Measurements from ENCODE around the gene EIF2AK2. TPM values are rescaled to one million over a fixed set of nuclear protein-coding genes. Genes with fewer than 3 reads are reported as not detected.

The EIF2AK2 gene
- polyA plus RNA-seq, 2 of the 4 experiments (the other 2 are of a cell fraction): 29.8 to 47.2 TPM

DNA sequence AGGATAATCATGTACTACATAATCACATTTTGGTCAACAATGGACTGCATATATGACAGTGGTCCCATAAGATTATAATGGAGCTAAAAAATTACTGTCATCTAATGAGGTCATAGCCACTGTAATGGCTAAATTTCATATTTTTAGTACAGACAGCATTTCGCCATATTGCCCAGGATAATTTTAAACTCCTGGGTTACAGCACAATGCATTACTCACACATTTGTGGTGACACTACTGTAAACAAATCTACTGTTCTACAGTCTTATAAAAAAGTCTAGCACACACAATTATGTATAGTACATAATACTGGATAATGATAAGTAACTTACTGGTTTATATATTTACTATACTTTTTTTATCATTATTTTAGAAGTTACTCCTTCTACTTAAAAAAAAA lies 12.8 kb downstream of the EIF2AK2 start (continued):
- TF ChIP-seq, protein P1, sequence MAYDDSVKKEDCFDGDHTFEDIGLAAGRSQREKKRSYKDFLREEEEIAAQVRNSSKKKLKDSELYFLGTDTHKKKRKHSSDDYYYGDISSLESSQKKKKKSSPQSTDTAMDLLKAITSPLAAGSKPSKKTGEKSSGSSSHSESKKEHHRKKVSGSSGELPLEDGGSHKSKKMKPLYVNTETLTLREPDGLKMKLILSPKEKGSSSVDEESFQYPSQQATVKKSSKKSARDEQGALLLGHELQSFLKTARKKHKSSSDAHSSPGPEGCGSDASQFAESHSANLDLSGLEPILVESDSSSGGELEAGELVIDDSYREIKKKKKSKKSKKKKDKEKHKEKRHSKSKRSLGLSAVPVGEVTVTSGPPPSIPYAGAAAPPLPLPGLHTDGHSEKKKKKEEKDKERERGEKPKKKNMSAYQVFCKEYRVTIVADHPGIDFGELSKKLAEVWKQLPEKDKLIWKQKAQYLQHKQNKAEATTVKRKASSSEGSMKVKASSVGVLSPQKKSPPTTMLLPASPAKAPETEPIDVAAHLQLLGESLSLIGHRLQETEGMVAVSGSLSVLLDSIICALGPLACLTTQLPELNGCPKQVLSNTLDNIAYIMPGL (CRISPR knock-in tag; IDR thresholded peaks at IDR 0.05; ENCODE audit: borderline replicate concordance): no peak

DNA sequence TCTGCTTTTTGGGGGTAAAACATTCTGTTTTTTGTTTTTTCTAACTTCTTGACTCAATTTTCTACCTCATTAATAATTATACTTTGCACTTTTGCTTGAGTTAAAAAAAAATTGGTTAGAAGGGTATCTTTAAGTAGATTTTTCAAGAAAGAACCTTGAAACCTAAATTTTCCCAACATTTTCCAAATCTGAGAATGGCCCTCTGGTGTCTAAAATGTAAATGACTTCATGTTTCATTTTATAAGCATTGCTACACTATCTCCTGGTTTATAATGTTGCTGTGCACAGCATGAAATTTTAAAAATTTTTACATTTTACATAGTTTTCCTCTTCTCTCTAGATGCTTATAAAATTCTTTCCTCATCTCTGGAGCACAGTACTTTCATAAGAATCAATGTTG lies 14.2 kb downstream of the EIF2AK2 start:
- peak in 1 of 2 experiments; percentile 44; a peak in 2 of 6 replicates for ATAC-seq
- Histone ChIP-seq H3K4me1 (no peaks in the 10 kb centered on the region), H3K4me2 (no peak overlapping the region), H3K9me3 (no peaks in the 10 kb centered on the region), H3K27ac (no peak overlapping the region), H3K4me3 (no peak overlapping the region)
- no peak for DNase-seq (ENCODE audit: low read depth in 1 of 2, low spot score in 1 of 2)
- POLR2A ChIA-PET: no interaction called here
- no peak for FAIRE-seq
- TF ChIP-seq RNF2 (IDR thresholded peaks at IDR 0.05; ENCODE audit: borderline replicate concordance, low read depth) (no peak), MYC (IDR thresholded peaks at IDR 0.05; ENCODE audit: borderline replicate concordance, low read length) (no peak)
- CTCF ChIA-PET: interaction anchor here (0.8 to 1.1 kb wide), 2 partner anchors 12 to 363 kb away, joined by 3 read pairs; no protein-coding TSS in a partner anchor

DNA sequence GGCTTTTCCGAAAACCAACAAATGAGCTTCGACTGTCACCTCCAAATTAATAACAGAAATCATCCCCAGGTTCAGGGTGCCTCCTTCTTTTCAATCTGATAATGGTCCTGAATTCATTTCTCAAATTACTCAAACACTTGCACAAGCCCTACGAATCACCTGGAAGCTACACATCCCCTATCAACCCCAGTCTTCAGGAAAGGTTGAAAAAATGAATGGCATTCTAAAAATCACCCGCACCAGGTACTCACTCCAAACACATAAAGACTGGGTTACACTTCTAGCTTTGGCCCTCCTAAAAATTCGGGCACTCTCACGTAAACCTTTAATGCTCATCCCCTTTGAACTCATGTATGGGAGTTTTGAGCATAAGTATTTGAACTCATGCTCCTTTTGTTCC lies 23.9 kb downstream of the EIF2AK2 start:
- no peak for DNase-seq (ENCODE audit: low read depth in 1 of 2, low spot score in 1 of 2)
- no peak for TF ChIP-seq TP53 (CRISPR knock-in tag; IDR thresholded peaks at IDR 0.05)
- TF ChIP-seq KDM1A (IDR thresholded peaks at IDR 0.05; ENCODE audit: low read depth): no peak
- no peak for TF ChIP-seq BHLHE40 (IDR thresholded peaks at IDR 0.05; ENCODE audit: low read depth, low read length)
- no peak for TF ChIP-seq RFX5 (IDR thresholded peaks at IDR 0.05)
- no peak for TF ChIP-seq RNF2 (IDR thresholded peaks at IDR 0.05; ENCODE audit: borderline replicate concordance, low read depth)
- TF ChIP-seq JUNB (IDR thresholded peaks at IDR 0.05): no peak
- no peak for TF ChIP-seq FOSB (CRISPR knock-in tag; IDR thresholded peaks at IDR 0.05)
- TF ChIP-seq NFE2L2 (conservative IDR thresholded peaks at IDR 0.05; ENCODE audit: low read length): no peak
- TF ChIP-seq TFCP2L1 (CRISPR knock-in tag; IDR thresholded peaks at IDR 0.05): no peak
- no peak for TF ChIP-seq NR3C1 (IDR thresholded peaks at IDR 0.05)
- TF ChIP-seq GATA3 (IDR thresholded peaks at IDR 0.05; ENCODE audit: borderline replicate concordance): no peak
- no peak for TF ChIP-seq HEYL (CRISPR knock-in tag; IDR thresholded peaks at IDR 0.05)
- no peak for TF ChIP-seq POLR2A (IDR thresholded peaks at IDR 0.05; ENCODE audit: low read length)
- TF ChIP-seq ESRRA (IDR thresholded peaks at IDR 0.05; ENCODE audit: borderline replicate concordance, low read length): no peak
- TF ChIP-seq, protein P2, sequence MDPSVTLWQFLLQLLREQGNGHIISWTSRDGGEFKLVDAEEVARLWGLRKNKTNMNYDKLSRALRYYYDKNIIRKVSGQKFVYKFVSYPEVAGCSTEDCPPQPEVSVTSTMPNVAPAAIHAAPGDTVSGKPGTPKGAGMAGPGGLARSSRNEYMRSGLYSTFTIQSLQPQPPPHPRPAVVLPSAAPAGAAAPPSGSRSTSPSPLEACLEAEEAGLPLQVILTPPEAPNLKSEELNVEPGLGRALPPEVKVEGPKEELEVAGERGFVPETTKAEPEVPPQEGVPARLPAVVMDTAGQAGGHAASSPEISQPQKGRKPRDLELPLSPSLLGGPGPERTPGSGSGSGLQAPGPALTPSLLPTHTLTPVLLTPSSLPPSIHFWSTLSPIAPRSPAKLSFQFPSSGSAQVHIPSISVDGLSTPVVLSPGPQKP (IDR thresholded peaks at IDR 0.05; ENCODE audit: low read depth, low read length): no peak
- ChIA-PET CTCF (interaction anchor here (1.0 to 1.1 kb wide), 2 partner anchors 13 to 27 kb away, joined by 3 read pairs; no protein-coding TSS in a partner anchor), POLR2A (no interaction called here)
- WGBS (ENCODE audit: missing lambda C conversion rate): 93% methylated on average over 6 of the region's 6 CpGs
- H3K4me2 ChIP-seq: no peak overlapping the region
- no peaks in the 10 kb centered on the region for H3K9me3 ChIP-seq
- no peak for ATAC-seq
- H3K4me1 ChIP-seq: no peaks in the 10 kb centered on the region
- no peak for FAIRE-seq
- H3K27ac ChIP-seq: no peak overlapping the region
- H3K4me3 ChIP-seq: no peak overlapping the region

DNA sequence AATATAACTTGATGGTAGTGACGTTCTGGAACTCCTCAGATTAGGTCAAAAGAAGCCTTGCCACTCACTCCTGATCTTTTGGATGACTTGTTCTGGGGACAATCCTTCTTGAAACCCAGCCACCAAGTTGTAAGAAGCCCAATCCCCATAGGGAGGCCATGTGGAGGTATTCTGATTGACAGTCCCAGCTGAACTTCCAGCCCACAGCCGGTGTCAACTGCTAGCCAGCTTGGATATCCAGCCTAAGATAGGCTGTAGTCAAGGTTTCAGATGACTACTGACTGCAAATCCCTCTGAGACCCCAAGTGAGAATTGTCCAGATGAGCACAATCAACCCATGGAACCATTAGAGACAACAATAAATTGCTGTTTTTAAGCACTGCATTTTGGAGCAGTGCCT lies 31.4 kb downstream of the EIF2AK2 start:
- ChIA-PET CTCF (no interaction called here), POLR2A (no interaction called here)
- H3K4me1 ChIP-seq: no peaks in the 10 kb centered on the region
- no peak for ATAC-seq
- no peaks in the 10 kb centered on the region for H3K9me3 ChIP-seq
- no peak overlapping the region for H3K4me3 ChIP-seq
- no peak for DNase-seq (ENCODE audit: low read depth in 1 of 2, low spot score in 1 of 2)
- 100% methylated on average over 2 of the region's 2 CpGs for WGBS (ENCODE audit: missing lambda C conversion rate)
- no peak overlapping the region for H3K4me2 ChIP-seq
- TF ChIP-seq ZFP36 (IDR thresholded peaks at IDR 0.05; ENCODE audit: borderline replicate concordance, partially characterized antibody) (no peak), MAFK (IDR thresholded peaks at IDR 0.05; ENCODE audit: partially characterized antibody) (no peak)
- no peak overlapping the region for H3K27ac ChIP-seq
- FAIRE-seq: no peak
